Neural progenitor cell (in vitro differentiated cells): ENCODE measurements around the gene RNF213.

Source experiments
- CTCF ChIP-seq: fragments of 200-600 bp; sonication (generic); IDR thresholded peaks from 2 replicates; pipeline ENCODE4 v1.5.1; 2017; ENCODE audit warnings: antibody characterized with exemption, mild to moderate bottlenecking
- EZH2 ChIP-seq: fragments of 200-600 bp; sonication (generic); IDR thresholded peaks from 2 replicates; pipeline ENCODE4 v1.6.1; 2017; ENCODE audit warnings: antibody characterized with exemption, mild to moderate bottlenecking, moderate library complexity
- EZH2phosphoT487 ChIP-seq: fragments of 200-600 bp; sonication (generic); IDR thresholded peaks from 2 replicates; pipeline ENCODE4 v1.6.1; 2017; ENCODE audit warnings: antibody characterized with exemption

- TF ChIP-seq CTCF (no peak), EZH2 (no peak), EZH2phosphoT487 (no peak)
These were observed 59.8 kb downstream of the RNF213 start for GRCh38 chr17:80320496-80320895.
